GM19351 (cell line): Measurements from ENCODE around the gene DNAL4.

Experiments used
- ATAC-seq: cut with Tn5 transposase; IDR thresholded peaks from one replicate; pipeline ENCODE4 v1.9.1; 2021; ENCODE audit warnings: mild to moderate bottlenecking, moderate library complexity; ENCODE audit not compliant: unreplicated experiment

The DNAL4 gene

DNA sequence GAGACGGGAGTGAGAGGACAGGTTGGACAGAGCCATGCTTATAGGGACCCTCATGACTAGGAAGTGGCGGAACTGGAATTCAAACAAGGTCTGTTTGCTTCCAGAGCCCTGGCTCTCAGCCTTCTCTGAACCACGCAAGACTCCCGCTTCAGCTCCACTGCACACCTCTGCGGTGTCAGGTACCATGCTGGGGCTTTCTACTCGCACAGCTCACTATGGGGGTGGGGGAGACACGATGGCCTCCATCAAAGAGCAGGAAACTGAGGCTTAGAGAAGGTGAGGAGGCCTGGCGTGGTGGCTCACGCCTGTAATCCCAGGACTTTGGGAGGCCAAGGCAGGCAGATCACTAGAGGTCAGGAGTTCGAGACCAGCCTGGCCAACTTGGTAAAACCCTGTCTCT lies 52.4 kb downstream of the DNAL4 start:
- ATAC-seq = no peak

DNA sequence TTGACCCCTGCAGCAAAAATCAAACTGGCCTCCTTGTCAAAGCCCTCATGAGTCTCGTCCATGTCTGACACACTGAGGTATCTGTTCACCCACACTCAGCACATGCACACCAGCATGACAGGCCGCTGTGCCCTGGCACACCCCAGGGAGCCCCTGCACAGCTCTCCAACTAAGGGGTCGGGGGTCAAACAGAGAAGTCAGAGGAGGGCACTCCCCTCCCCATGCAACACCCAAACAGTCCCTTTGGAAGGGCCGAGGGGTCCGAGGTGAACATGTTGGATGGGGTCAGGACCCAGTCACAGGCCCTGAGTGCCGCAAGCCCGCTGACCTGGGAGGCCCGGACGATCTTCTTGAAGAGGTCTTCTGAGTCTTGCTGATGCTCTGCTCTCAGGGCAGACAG lies 52.8 kb downstream of the DNAL4 start:
- ATAC-seq = no peak

DNA sequence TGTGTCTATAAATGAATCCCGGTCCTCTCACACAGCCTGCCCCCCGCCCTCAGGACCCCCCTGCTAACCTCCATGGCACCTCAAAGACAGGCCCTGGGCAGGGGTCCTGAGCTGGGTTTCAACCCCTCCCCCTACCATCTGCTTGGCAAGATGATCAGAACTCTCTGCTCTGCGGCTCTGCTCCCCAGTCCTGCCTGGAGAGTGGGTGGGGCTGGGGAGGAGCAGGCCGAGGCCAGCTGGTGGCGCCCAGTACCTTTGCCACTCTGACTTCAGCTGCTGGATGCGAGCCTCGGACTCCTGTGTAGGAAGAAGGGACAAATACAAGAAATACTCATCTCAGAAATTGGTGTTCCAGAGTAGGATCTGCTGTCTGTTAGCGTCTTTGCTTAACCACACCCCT lies 53.2 kb downstream of the DNAL4 start:
- ATAC-seq = no peak

DNA sequence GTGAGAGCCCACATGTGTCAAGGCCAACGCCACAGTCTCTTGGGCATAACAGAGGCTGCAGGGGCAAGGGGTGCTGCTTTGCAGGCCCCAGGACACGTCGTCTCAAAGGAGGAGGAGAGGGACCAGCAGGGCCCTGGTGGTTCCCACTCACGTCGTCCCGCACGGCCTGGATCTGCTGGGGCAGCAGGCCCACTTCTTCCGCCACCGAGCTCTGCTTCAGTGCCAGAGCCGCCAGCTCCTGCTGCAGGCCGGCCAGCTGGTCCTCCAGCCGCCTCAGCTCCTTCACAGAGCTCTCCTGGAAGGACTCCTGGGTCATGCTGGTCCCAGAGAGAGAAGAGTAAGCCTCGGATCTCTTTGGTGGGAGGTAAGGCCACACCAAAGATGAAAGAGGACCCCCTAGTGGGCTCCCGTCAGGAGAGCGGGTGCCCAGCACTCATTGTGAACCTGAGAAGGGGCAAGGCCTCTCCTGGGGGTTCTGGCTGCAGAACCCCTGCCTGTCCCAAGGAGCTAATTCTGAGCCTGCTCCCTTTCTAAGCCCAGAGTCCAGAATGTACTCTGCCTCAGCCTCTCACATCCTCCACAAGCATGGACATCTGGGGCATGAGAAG lies 53.7 kb downstream of the DNAL4 start:
- no peak for ATAC-seq

DNA sequence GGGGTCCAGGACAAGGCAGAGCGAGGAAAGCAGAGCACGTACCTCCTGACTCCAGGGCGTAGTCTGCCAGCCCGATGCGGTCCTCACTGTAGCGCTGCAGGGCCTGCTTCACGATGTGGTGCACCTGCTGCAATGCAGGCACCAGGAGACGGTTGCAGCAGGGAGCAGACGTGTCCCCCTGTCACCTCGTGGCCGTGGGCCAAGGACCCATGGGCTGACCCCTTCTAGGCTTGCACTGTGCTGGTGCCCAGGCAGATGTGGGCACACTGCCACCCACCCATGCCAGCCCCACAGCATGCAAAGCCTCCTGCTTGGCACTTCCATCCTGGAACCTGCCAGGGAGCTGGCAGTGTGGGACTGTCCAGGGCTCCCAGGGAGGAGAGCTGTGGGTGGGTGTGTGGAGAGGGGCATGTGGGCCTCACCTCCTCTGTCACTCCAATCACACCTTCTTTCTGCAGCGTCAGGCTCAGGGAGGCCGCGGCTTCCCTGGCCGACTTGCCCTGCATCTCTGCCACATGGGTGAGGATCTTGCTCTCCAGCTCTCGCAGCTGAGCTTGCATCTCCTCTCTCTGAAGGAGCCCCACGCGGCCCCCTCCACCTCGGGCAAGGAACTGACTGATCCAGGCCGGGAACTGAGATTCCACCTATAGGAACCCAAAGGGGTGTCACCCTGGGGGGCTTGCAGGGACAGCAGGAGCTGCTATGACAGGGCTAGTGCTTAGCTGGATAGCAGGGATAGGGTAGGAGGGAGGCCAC lies 54.5 kb downstream of the DNAL4 start:
- no peak for ATAC-seq

DNA sequence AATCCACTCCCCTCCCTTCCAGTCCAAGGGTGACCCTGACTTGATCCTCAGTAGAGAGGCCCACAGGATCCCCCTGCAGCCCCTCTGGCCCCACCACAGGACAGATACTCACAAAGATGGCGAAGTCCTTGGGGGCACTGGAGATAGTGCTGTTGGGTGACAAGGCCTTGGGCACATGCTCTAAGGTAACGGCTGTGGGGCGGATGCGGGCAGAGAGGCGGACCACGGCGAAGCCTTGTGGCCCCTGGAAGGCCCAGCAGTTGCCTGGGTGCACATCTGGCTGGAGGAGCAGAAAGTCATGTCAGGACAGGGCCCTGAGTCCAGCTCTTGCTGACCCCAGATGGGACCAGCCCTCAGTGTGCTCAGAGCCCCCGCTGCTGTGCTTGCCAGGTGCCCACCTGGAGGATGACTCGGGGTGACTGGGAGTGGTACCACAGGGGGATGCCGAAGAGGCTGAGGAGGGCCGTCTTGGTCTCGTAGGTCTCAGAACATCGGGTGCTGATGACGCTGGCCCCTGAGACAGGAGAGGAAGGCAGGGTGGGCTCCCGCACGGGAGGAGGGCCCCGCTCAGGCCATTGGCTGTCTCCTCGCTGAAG lies 55.4 kb downstream of the DNAL4 start:
- no peak for ATAC-seq

DNA sequence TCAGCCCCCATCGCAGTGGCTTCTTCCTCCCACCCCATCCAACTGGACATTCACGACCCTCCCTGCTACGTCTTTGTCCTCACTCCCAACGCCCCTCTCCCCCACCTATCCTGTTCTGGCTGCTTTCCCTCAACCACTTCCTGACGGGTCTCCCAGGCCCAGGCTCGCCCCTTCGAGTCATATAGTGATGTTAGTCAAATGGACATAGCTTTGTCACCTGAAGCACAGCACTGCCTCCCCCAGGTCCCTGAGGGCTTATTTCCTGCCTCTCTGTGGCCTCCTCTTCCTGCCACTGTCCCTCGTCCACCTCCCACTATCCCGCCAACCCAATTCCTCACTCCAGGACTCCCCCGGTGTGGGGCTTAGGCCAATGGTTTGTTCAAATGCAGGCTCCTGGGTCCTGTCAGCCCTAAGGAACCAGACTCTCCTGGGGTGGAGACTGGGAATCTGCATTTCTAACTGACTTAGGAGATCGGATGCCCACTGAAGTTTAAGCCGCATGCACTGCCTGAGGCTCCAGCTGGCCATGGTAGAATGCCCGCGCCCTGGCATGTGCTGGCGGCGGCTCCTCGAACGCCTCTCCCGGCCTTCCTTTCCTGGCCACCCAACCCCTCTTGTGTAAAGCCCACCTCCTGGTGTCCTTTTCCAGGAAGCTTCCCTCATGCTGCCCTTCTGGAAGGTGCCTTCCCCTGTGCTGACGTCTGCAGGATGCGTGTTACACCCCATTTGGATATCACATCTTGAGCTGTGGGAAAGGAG lies 56.5 kb downstream of the DNAL4 start:
- ATAC-seq = no peak

DNA sequence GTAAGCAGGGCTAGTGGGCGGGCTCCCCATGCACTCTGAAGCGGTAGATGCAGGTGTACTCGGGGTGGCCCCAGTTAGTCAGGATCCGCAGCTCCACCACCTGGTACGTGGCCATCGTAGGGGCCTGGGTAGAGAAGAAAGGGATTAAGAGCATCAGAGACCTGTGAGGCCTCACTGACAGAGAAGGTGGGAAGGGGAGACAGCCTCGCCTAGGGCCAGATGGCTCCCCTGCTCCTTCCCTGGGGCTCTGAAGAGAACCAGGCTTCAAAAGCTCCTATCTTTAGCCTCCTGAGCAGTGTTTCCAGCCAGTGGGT lies 57.7 kb downstream of the DNAL4 start:
- no peak for ATAC-seq

DNA sequence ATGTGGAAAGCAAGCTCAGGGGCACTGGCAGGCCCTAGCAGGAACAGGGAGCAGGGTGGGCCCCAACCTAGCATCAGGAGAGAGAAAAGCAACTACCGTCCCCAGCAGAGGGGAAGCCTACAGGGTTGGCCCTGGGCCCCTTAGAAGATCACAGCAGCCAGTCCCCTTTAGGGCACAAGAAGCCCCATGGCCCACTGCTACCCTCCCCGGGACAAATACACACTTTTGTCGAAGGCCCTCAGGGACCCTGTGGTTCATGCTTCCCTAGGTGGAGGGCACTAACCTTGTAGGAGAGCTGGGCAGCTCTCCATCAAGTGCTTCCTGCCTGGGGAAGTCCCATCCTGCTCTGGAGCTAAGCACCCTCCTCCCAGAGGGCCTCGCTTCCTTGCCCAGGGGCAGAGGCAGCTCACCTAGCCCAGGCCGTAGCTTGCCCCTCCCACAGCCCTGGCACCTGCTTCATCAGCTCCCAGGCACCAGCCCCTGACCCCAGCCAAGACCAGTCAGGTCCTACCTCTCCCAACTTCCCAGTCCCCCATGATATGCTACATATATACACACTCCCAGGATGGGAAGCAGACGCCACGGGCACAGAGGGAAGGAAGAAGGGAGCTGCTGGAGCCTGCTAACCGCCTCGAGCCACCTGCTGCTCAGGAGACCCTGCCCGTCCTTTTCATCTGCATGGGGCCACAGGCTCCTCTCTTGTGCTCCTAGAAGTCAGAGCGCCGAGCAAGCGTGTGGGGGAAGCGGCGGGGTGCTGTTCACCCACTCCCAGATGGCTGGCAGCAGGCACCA lies 58.3 kb downstream of the DNAL4 start:
- ATAC-seq = no peak

DNA sequence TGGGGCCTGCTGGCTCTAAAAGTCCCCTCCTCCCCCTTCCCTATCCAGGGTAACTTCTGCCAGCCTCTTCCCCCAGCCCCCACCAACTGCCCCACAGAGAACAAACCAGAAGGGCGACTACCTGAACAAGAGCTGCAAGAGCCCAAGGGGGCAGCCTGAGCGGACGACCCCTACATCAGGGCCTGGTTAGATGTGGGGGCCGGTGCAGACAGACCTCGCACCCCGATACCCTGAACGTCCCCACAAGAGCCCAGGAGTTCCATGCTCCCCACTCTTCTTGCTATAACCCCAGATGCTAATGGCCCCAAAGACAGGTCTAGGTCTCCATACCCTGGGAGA lies 58.8 kb downstream of the DNAL4 start:
- no peak for ATAC-seq

DNA sequence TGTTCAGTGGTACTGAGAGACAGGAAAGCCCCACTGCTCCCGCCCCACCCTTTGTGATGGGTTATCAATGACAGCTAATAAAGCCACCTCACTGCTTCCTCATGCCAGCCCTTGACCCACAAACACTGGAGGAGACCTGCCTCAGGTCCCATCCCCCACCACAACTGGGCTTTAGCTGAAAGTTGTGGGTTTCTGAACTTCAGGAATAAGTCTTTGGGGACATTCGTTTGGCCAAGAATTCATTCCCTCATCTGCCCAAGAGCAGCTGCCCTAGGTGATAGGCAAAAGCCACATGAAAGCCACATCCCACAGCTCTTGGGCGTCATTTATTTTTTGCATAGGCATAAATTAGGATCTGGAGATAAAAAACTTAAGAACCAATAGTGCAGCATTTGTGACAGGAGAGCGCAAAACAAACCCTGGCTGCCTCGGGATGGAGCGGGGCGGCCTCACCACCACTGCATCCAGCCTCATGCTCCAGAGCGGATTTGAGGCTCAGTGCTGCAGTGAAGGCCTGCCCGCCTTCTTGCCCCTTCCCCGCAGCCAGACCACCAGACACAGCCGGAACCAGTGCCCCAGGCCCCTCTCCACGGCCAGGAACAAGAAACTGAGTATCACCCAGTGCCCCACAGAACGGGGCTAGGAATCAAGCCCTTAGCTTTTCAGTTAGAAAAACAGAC lies 59.4 kb downstream of the DNAL4 start:
- no peak for ATAC-seq

DNA sequence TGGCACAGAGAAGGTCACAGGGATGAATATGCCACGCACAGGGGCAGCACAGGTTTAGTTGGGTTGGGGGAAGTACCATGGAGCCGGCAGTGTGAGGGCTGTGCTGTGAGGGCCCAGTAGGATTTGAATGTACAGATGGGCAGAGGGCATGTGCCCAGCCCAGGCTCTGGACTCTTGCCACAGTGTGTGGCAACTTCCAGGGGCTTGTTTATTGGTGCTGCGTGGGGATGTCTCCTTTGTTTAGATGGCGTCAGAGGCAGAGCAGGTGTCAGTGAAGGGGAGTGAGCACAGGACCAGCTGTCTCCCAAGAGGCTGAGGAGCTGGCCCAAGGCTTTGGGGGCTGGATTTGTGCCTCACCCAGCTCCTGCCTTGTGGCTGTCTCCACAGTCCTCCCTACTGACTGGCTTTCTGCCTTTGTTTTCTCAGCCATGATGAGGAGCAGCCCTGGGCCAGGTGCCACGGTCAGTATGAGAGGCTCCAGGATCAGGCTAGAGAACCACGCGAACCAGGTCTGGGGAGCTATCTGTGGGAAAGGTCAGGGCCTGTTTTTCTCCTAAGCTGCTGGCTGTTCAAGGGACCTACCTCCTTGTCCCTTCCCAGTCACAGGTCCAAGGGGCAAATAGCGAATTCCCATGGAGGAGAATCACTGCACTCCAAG lies 60.1 kb downstream of the DNAL4 start:
- no peak for ATAC-seq

DNA sequence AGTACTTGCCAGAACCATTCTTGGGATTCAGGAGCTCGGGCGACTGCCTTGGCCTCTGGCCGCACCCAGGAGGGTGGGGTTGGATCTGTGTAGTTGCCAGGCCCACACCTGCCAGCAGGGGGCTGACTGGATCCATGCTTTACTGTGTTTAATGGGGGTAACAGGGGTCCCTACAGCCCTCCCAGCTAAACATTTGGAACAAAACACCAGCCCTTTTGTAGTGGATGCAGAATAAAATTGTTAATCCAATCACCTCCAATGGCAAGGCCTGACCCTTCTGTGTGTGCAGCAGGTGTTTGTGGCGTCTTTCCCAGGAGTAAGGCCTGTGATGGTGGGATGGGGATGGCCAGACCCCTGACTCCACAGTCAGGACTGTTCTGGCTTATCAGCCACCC lies 60.6 kb downstream of the DNAL4 start:
- no peak for ATAC-seq

DNA sequence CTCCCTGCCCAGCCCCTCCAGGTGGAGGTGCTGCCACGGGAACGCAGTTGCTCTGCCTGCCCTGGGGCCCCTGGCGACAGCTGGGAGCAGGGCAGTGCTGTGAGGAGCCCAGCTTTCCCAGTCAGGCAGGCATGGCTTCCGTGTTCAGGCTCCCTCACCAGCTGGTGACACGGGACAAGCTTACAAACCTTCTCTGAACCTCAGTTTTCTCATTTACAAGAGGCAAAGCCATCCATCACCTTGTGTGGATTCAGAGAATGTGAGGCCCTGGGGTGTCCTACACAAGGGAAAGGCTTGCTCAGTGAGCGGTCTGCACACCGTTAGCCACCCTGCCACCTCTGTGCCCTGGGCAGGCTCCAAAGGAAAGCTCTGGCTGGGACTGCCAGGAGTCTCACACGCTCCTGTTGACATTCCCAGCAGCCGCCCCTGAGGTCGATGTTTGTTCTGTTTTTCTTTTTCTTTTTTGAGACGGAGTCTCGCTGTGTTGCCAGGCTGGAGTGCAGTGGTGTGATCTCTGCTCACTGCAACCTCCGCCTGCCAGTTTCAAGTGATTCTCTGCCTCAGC lies 61.6 kb downstream of the DNAL4 start:
- ATAC-seq = no peak

DNA sequence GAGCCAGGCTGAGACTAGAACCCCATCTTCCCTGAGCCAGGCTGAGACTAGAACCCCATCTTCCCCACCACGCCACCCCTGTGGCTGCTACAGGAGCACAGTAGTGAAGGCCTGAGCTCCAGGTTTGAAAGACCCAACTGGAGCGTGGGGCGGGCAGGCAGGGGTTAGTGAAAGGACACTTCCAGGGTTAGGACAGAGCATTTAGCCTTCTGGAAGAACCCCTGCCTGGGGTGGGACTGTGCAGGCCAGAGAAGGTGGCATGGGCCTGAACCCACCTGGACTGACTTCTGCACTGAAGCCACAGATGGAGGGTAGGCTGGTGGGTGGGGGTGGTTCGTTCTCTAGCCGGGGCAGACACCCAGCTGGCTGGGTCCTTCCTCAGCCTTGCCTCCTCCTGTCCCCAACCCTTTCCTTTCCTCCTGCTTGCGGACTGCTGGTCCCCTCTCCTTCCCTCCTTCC lies 62.2 kb downstream of the DNAL4 start:
- ATAC-seq = no peak

DNA sequence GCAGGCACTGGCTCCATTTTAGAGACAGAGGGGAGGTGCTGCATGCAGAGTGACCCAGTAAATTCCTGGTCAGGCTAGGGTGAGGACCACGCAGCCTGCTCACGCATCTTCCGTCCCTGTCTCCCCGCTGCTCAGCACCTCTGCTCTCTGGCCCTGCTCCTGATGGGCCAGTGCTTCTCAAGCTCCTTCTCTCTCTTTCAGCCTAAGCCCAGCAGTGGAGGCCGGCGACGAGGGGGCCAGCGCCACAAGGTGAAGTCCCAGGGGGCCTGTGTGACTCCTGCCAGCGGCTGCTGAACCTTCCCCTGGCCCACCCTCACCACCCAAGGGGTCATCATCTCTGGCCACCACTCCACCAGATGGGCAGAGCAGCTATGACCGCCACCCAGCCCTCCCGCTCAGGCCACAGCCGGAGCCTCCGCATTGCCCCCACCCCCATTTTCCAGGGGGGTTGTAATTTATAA lies 63.5 kb downstream of the DNAL4 start:
- no peak for ATAC-seq

DNA sequence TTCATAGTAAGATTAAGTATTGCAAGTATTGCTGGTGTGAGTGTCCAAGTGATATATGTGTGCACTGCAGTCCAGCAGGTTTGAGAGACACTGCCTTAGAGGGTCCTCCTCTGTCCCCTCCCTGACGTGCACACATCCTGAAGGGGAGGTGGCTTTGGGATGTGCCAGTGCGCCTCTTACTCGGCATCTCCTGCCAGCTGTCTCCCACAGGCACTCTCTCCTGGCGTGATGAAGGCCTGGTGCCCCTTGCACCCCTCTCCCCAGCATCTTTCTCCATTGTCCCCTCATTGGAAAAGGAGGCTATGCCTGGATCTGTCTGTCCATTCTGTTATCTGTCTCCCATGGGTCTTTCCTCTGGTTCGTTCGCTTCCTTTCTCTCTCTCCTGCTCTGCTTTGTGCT lies 64.0 kb downstream of the DNAL4 start:
- no peak for ATAC-seq

DNA sequence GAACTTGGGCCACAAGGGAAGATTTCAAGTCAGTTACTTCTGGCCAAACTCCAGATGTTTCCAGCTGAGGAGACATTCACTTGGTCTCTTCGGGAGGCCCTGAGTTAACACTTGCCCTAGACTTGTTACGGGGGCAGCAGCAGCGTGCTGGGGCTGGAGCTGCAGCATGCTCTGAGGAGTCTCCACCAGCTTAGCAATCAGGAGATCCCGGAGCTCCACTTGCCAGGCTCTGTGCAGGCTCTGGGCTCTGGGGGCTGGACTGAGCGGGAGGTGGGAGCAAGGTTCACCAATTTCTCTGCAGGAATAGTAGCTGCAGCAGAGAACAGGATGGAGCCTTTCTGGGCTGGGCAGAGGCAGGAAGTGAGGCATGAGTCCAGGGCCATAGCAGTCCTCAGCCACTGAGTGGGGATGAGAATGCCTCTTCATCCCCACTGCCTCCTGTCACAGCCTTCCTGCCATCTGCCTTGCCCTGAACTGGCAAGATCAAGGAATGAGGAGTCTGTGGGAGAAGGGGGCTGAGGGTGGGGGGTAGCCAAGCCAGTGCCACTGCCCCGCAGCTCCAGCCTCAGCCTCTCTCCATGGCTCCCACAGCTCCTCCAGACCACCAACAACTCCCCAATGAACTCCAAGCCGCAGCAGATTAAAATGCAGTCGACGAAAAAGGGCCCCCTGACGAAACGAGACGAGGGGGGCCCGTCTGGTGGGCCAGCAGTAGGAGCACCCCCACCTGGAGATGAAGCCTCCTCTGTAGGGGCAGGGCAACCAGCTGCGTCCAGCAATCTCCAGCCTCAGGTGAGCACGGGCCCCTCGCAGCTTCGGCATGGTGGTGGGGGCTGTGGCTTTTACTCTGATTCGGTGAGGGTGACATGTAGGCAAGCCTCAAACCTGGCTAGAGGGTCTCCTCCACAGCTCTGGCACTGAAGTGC lies 64.8 kb downstream of the DNAL4 start:
- no peak for ATAC-seq
